OCI-LY7 (cell line): ENCODE data around the gene POLR2E. TPM values are rescaled to one million over a fixed set of nuclear protein-coding genes. Genes with fewer than 3 reads are reported as not detected.
A peak's percentile ranks its signal among the peaks of the same experiment; 100 is the strongest.

Experiments used
- BruUV-seq: library from RNA; stranded (reverse); fragments of 400-500 nt; replicated peaks from 2 replicates; lab custom pipeline; 2021; lab: Mats Ljungman, UMichigan
- CTCF ChIA-PET: fragments of 300-600 bp; sonication (Branson Sonifier 250); formaldehyde crosslinking; loops from one replicate; lab custom pipeline; 2022; ENCODE audit warnings: antibody characterized with exemption; ENCODE audit not compliant: unreplicated experiment; lab: Charles Lee
- POLR2A ChIA-PET: fragments of 300-600 bp; sonication (Branson Sonifier 250); formaldehyde crosslinking; loops from one replicate; lab custom pipeline; 2022; ENCODE audit warnings: antibody characterized with exemption; lab: Charles Lee
- DNase-seq: peaks from one replicate; pipeline ENCODE4 v3.0.0-alpha.2; 2015; ENCODE audit warnings: low spot score
- H2AFZ ChIP-seq: fragments of 200-600 bp; sonication (generic), shearing (Covaris generic); 2 replicates; pipeline ENCODE4 v1.6.1; 2014; ENCODE audit warnings: mild to moderate bottlenecking, antibody characterized with exemption, low read length, moderate library complexity
- H3K27ac ChIP-seq: fragments of 200-600 bp; sonication (generic); 2 replicates; pipeline ENCODE4 v1.5.1; 2014; ENCODE audit warnings: mixed run types, low read depth, mild to moderate bottlenecking, moderate library complexity, low read length, inconsistent platforms; ENCODE audit not compliant: poor library complexity, severe bottlenecking
- H3K36me3 ChIP-seq: fragments of 200-600 bp; sonication (generic); 2 replicates; pipeline ENCODE4 v1.6.1; 2014; ENCODE audit warnings: mild to moderate bottlenecking, antibody characterized with exemption, low read length, moderate library complexity, mixed read lengths; ENCODE audit not compliant: insufficient read depth
- H3K4me1 ChIP-seq: fragments of 200-600 bp; sonication (generic); 2 replicates; pipeline ENCODE4 v1.5.1; 2014; ENCODE audit warnings: mild to moderate bottlenecking, low read length; ENCODE audit not compliant: insufficient read depth, poor library complexity, severe bottlenecking
- H3K4me2 ChIP-seq: fragments of 200-600 bp; sonication (generic); 2 replicates; pipeline ENCODE4 v1.6.1; 2014; ENCODE audit warnings: mild to moderate bottlenecking, low read length
- H3K4me3 ChIP-seq: fragments of 200-600 bp; sonication (generic); 2 replicates; pipeline ENCODE4 v1.5.1; 2014; ENCODE audit warnings: mild to moderate bottlenecking, low read depth, low read length; ENCODE audit not compliant: poor library complexity, severe bottlenecking
- H3K79me2 ChIP-seq: fragments of 200-600 bp; sonication (generic); 2 replicates; pipeline ENCODE4 v1.6.1; 2016; ENCODE audit warnings: low read depth, mild to moderate bottlenecking, low read length, moderate library complexity, mixed read lengths; ENCODE audit not compliant: insufficient read depth
- H3K9me2 ChIP-seq: fragments of 200-600 bp; sonication (generic); 2 replicates; pipeline ENCODE4 v1.6.1; 2016; ENCODE audit warnings: mild to moderate bottlenecking, low read length, mixed read lengths; ENCODE audit not compliant: insufficient read depth
- H3K9me3 ChIP-seq: fragments of 200-600 bp; sonication (generic); 2 replicates; pipeline ENCODE4 v1.6.1; 2014; ENCODE audit warnings: mild to moderate bottlenecking, mixed run types, low read length, mixed read lengths
- H4K20me1 ChIP-seq: fragments of 200-600 bp; sonication (generic); 2 replicates; pipeline ENCODE4 v1.6.1; 2014; ENCODE audit warnings: mild to moderate bottlenecking, antibody characterized with exemption, low read length, moderate library complexity, mixed read lengths; ENCODE audit not compliant: insufficient read depth
- CTCF ChIP-seq: fragments of 200-600 bp; sonication (generic); conservative IDR thresholded peaks from 2 replicates; pipeline ENCODE4 v1.5.1; 2014; ENCODE audit warnings: mild to moderate bottlenecking, antibody characterized with exemption, low read length, moderate library complexity, mixed read lengths
- EZH2phosphoT487 ChIP-seq: fragments of 200-600 bp; sonication (generic); IDR thresholded peaks from 2 replicates; pipeline ENCODE4 v1.6.1; 2018; ENCODE audit warnings: low read depth, borderline replicate concordance, mild to moderate bottlenecking, mixed run types, antibody characterized with exemption, low read length, moderate library complexity, mixed read lengths
- intact Hi-C: fragments of 100-400 bp; cut with micrococcal nuclease; formaldehyde crosslinking; loops from one replicate; pipeline ENCODE4 v1.10.0; 2022; ENCODE audit not compliant: unreplicated experiment
- total RNA-seq, 2 experiments: library from RNA; depleted of rRNA in 1 of 2; stranded (reverse); fragments of >200 nt in 1 of 2; shearing (Covaris generic) in 1 of 2; gene quantifications; 2 replicates each; pipeline ENCODE4 v1.2.3, GENCODE V29; 2014 to 2022

The POLR2E gene
- total RNA-seq, 2 experiments from 2014 or later, result 153 to 193 TPM

GRCh38 chr19:1061987-1062386, 33.2 kb downstream of the POLR2E start:
- no peak overlapping the region for H3K27ac ChIP-seq
- POLR2A ChIA-PET, result no interaction called here
- no peak overlapping the region for H2AFZ ChIP-seq
- H3K4me1 ChIP-seq, result peaks cover 55% of the 10 kb centered on the region
- H3K4me2 ChIP-seq, result no peak overlapping the region
- no peak for TF ChIP-seq CTCF
- no peak for TF ChIP-seq EZH2phosphoT487
- CTCF ChIA-PET, result no interaction called here
- no peaks in the 10 kb centered on the region for H3K79me2 ChIP-seq
- no TSS peak for BruUV-seq
- intact Hi-C loops, result no loop called here
- no peaks in the 10 kb centered on the region for H3K9me3 ChIP-seq
- H4K20me1 ChIP-seq, result no peaks in the 10 kb centered on the region
- peaks cover 7% of the 10 kb centered on the region; the same call in 1 of the 2 replicates for H3K36me3 ChIP-seq
- no peak for DNase-seq
- no peaks in the 10 kb centered on the region for H3K9me2 ChIP-seq
- H3K4me3 ChIP-seq, result no peak overlapping the region

- H3K79me2 ChIP-seq, result no peaks in the 10 kb centered on the region
- ChIA-PET CTCF (no interaction called here), POLR2A (interaction anchor here (0.6 kb wide), 2 partner anchors 13 to 52 kb away, joined by 3 to 6 read pairs; no protein-coding TSS in a partner anchor)
- H3K4me2 ChIP-seq, result no peak overlapping the region
- no peak for TF ChIP-seq CTCF
- no peak for TF ChIP-seq EZH2phosphoT487
- H2AFZ ChIP-seq, result no peak overlapping the region
- intact Hi-C loops, result no loop called here
- no peaks in the 10 kb centered on the region for H3K9me3 ChIP-seq
- DNase-seq, result no peak
- no peaks in the 10 kb centered on the region for H4K20me1 ChIP-seq
- no peak overlapping the region for H3K4me3 ChIP-seq
- H3K36me3 ChIP-seq, result peaks cover 7% of the 10 kb centered on the region; the same call in 1 of the 2 replicates
- peaks cover 45% of the 10 kb centered on the region for H3K4me1 ChIP-seq
- H3K27ac ChIP-seq, result no peak overlapping the region
- BruUV-seq, result no TSS peak
- H3K9me2 ChIP-seq, result no peaks in the 10 kb centered on the region
Observed at GRCh38 chr19:1060689-1061088, 34.5 kb downstream of the POLR2E start.

- intact Hi-C loops, result loop anchor here (5.0 kb wide), 1 partner anchor 134 kb away; no protein-coding TSS in a partner anchor
- TF ChIP-seq CTCF (no peak), EZH2phosphoT487 (no peak)
- Histone ChIP-seq H3K79me2 (no peaks in the 10 kb centered on the region), H3K36me3 (peaks cover 18% of the 10 kb centered on the region; the same call in 1 of the 2 replicates), H3K4me3 (no peak overlapping the region), H3K4me2 (peak overlapping the region; percentile 31), H3K9me3 (no peaks in the 10 kb centered on the region), H2AFZ (no peak overlapping the region), H3K27ac (peak overlapping the region; percentile 41), H4K20me1 (no peaks in the 10 kb centered on the region), H3K4me1 (peaks cover 21% of the 10 kb centered on the region), H3K9me2 (no peaks in the 10 kb centered on the region)
- peak; percentile 57 for DNase-seq
- POLR2A ChIA-PET, result interaction anchor here (0.6 to 1.2 kb wide), 2 partner anchors 18 to 187 kb away, joined by 3 read pairs; no protein-coding TSS in a partner anchor
- CTCF ChIA-PET, result no interaction called here
- BruUV-seq, result no TSS peak
Observed at GRCh38 chr19:1058112-1058511, 37.1 kb downstream of the POLR2E start.
